Neuron (in vitro differentiated cells): ENCODE results near the gene HTR3C.
"Not testable (repeated sequence)": the region's sequence is repeated elsewhere in the genome, so short reads cannot be mapped to it uniquely, and the experiment has no call there.

Experiments
- H2AFZ ChIP-seq: one replicate; pipeline ENCODE4 v1.6.1; 2013; ENCODE audit warnings: low read depth, mild to moderate bottlenecking, inconsistent platforms, low read length, moderate library complexity
- H3K27me3 ChIP-seq: one replicate; pipeline ENCODE4 v1.6.1; 2013; ENCODE audit warnings: low read length; ENCODE audit not compliant: insufficient read depth
- H3K36me3 ChIP-seq: one replicate; pipeline ENCODE4 v1.6.1; 2013; ENCODE audit warnings: low read length; ENCODE audit not compliant: insufficient read depth
- H3K4me1 ChIP-seq: one replicate; pipeline ENCODE4 v1.6.1; 2013; ENCODE audit warnings: low read length; ENCODE audit not compliant: insufficient read depth
- H3K4me3 ChIP-seq: 2 replicates; pipeline ENCODE4 v1.5.1; 2013; ENCODE audit warnings: mild to moderate bottlenecking, low read length, moderate library complexity
- H3K9me3 ChIP-seq: one replicate; pipeline ENCODE4 v1.6.1; 2013; ENCODE audit warnings: low read length

The HTR3C gene, protein sequence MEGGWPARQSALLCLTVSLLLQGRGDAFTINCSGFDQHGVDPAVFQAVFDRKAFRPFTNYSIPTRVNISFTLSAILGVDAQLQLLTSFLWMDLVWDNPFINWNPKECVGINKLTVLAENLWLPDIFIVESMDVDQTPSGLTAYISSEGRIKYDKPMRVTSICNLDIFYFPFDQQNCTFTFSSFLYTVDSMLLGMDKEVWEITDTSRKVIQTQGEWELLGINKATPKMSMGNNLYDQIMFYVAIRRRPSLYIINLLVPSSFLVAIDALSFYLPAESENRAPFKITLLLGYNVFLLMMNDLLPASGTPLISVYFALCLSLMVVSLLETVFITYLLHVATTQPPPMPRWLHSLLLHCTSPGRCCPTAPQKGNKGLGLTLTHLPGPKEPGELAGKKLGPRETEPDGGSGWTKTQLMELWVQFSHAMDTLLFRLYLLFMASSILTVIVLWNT

DNA sequence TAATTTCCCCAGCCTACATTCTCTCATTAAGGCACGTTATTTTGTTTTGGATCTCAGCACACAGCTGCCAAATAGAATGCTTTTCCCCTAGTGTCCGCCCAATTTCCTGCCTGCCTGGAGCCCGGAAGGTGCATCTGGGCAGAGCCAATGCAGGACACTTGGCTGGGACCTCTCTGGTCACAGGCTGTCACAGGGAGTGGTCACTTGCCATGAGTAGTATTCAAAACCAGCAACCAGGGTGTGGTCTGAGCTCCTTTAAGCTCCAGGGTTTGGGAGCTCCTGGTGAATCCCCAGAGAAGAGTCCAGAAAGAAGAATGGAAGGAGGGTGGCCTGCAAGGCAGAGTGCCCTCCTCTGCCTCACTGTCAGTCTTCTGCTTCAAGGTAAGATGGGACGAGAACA, at the start of gene HTR3C:
Gene HTR3C (plus strand): TSS at position 281 of the 400 bp plus-strand sequence. CDS start 34 bp downstream, at position 315.
- Histone ChIP-seq H2AFZ (no peak within 1 kb of the TSS), H3K4me1 (no peaks in the 10 kb centered on the region), H3K27me3 (peaks cover 18% of the 10 kb centered on the region), H3K9me3 (no peaks in the 10 kb centered on the region), H3K4me3 (no peak within 1 kb of the TSS), H3K36me3 (no peaks in the 10 kb centered on the region)

DNA sequence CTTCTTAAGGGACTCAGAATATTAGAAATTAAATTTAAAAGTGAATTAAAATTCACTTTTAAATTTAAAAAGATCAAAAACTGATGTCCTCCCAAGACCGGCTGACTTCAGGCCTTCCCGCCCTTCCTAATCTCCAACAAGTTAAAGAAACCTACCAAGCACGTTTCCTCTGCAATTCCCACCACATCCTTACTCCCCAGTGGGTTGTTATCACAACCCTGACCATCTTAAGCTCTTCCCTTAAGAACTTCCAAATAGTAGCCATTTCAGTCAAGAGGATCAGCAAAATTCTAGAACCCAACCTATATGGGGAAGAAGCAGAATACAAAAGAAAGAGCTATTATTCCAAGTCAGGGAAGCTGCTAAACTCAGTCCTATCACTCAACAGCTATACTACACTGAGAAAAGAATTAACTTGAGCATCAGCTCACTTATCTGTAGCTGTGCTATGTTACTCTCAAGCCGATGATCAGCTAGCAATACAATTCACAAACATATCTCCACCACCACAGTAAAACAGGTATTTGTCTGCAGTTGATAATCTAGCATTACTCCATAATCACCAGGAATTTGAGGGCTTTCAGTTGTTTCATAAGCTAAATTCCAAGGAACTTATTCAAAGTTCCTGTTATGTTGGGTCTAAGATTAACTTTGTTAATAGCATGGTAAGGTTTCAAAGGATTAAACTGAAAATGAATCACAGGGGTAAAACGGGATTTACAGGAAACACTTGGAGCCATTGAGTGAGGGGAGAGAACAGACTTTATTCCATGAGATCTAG, 49.5 kb upstream of the HTR3C start:
- peaks cover 8% of the 10 kb centered on the region for H3K36me3 ChIP-seq
- no peaks in the 10 kb centered on the region for H3K4me1 ChIP-seq
- no peak overlapping the region for H3K4me3 ChIP-seq
- no peak overlapping the region for H2AFZ ChIP-seq
- no peaks in the 10 kb centered on the region for H3K9me3 ChIP-seq
- H3K27me3 ChIP-seq = no peaks in the 10 kb centered on the region

GRCh38 chr3:184004476-184004875, 48.4 kb upstream of the HTR3C start:
- no peaks in the 10 kb centered on the region for H3K4me1 ChIP-seq
- no peak overlapping the region for H3K4me3 ChIP-seq
- H2AFZ ChIP-seq = no peak overlapping the region
- H3K27me3 ChIP-seq = no peaks in the 10 kb centered on the region
- H3K9me3 ChIP-seq = no peaks in the 10 kb centered on the region
- peaks cover 8% of the 10 kb centered on the region for H3K36me3 ChIP-seq

- H3K4me1 ChIP-seq = no peaks in the 10 kb centered on the region
- H3K27me3 ChIP-seq = no peaks in the 10 kb centered on the region
- no peaks in the 10 kb centered on the region for H3K9me3 ChIP-seq
- no peak overlapping the region for H3K4me3 ChIP-seq
- H3K36me3 ChIP-seq = peaks cover 6% of the 10 kb centered on the region
- H2AFZ ChIP-seq = no peak overlapping the region
Observed at GRCh38 chr3:184005941-184006507, 46.8 kb upstream of the HTR3C start.

- H2AFZ ChIP-seq, H3K4me1 ChIP-seq, H3K27me3 ChIP-seq, H3K9me3 ChIP-seq, H3K4me3 ChIP-seq: not testable (repeated sequence)
- H3K36me3 ChIP-seq = peaks cover 17% of the 10 kb centered on the region
Observed at GRCh38 chr3:184007143-184007813, 45.6 kb upstream of the HTR3C start.

GRCh38 chr3:184008161-184008560, 44.7 kb upstream of the HTR3C start:
- peaks cover 24% of the 10 kb centered on the region for H3K36me3 ChIP-seq
- no peak overlapping the region for H2AFZ ChIP-seq
- H3K4me1 ChIP-seq = no peaks in the 10 kb centered on the region
- no peaks in the 10 kb centered on the region for H3K27me3 ChIP-seq
- H3K9me3 ChIP-seq = no peaks in the 10 kb centered on the region
- no peak overlapping the region for H3K4me3 ChIP-seq

- H3K36me3 ChIP-seq = peaks cover 23% of the 10 kb centered on the region
Observed at GRCh38 chr3:184011230-184011876, 41.5 kb upstream of the HTR3C start.

DNA sequence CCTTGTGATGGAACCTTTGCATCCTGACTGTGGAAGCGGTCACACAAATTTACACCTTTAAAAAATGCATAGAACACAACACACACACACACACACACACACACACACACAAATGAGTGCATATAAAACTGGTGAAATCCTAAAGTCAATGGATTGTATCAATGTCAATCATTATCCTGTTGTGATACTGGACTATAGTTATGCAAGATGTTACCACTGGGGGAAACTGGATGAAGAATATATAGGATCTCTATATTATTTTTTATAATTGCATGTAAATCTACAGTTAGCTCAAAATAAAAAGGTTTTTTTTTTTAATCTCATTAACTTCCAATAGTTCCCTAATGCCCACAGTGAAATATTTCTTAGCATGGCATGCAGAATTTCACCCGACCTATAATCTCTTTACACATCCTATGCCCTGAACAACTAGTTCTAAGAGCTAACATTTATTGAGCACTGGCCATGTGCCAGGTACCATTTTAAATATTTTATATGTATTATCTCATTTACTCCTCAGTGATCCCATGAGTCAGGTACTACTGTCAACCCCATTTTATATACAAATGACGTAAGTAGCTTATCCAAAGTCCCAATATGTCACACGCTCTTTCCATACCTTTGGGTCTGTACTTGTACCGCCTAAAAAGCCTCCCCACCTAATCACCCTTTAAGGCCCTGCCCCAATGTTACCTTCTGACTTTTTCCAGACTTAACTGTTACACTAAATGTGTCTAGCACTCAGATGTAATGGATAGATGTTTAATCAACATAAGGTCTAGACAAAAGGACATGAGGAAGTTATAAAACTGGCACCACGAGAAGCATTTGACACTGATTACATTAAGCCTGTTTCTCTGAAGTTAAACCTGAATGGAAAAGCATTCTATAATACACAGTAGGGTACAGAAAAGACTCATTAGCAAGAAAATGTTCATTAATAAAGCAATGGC, 40.6 kb upstream of the HTR3C start:
- H3K36me3 ChIP-seq = peaks cover 23% of the 10 kb centered on the region

More at GRCh38 chr3:184011230-184011876, 41.5 kb upstream of the HTR3C start:
- Histone ChIP-seq H3K4me3 (no peak overlapping the region), H3K9me3 (no peaks in the 10 kb centered on the region), H3K4me1 (peaks cover 7% of the 10 kb centered on the region), H2AFZ (no peak overlapping the region), H3K27me3 (no peaks in the 10 kb centered on the region)

GRCh38 chr3:184015381-184016019, 37.3 kb upstream of the HTR3C start:
- Histone ChIP-seq H2AFZ (no peak overlapping the region), H3K27me3 (no peaks in the 10 kb centered on the region), H3K36me3 (peaks cover 23% of the 10 kb centered on the region), H3K4me1 (peaks cover 16% of the 10 kb centered on the region), H3K4me3 (no peak overlapping the region), H3K9me3 (no peaks in the 10 kb centered on the region)

More for the DNA sequence above, 40.6 kb upstream of the HTR3C start:
- Histone ChIP-seq H3K4me3 (no peak overlapping the region), H3K4me1 (peaks cover 13% of the 10 kb centered on the region), H3K9me3 (no peaks in the 10 kb centered on the region), H3K27me3 (no peaks in the 10 kb centered on the region), H2AFZ (no peak overlapping the region)

DNA sequence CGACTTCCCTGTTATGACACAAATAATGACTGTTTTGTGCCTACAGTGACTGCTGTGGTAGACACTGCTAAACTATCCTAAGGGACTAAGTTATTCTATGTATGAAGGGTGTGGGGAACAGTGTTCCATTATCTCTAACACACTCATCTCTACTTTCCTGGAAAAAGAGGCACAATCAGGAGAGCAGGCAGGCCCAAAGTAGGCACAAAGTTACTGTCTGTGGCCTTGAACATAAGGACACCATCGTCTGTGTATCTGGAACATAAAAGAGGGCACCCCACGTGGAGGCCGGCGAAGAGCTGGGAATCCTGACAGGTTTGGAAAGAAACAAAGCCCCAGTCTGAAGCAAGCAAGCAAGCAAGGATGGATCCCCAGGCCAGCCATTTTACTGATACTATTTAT, 36.7 kb upstream of the HTR3C start:
- H3K36me3 ChIP-seq = peaks cover 20% of the 10 kb centered on the region
- peaks cover 16% of the 10 kb centered on the region for H3K4me1 ChIP-seq
- H2AFZ ChIP-seq = no peak overlapping the region
- no peak overlapping the region for H3K4me3 ChIP-seq
- no peaks in the 10 kb centered on the region for H3K27me3 ChIP-seq
- no peaks in the 10 kb centered on the region for H3K9me3 ChIP-seq

DNA sequence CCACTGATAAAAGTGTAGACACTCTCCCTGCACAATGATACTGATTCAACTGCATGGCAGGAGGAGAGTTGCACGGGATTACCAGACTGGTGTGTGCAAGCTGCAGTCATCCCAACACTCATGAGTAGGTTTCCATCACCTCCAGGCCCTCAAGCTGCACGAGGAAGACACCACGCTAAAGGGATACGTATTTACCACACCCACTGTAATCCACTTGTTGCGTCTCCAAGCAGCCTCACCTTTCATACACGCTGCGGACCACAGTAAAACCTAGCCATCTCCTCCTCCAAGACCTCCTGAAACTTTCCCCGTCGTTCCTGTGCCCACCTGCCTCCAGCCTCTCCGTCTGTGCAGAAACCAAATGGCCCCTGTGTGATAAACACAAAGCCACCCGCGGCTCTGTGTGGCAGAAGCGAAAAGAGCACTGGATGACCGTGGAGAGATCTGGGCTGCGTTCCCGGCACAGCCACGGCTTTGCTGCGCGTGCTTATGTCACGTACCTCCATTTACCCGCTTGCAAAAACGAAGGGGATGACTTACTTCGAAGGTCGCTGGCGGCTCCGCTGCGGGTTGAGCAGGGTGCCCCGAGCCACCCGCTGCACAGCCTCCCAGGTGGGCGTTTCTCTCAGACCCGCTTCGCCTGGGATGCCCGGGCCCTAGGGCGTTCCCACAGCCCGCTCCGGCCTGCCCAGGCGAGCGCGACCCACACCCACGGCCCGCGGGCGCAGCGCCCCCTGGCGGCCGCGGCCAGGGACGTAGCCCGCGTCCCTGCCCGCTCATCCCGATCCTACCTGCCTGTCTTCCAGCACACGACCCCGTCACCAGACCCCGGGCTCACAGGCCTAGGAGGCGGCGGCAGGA, 35.8 kb upstream of the HTR3C start:
- Histone ChIP-seq H3K9me3 (no peaks in the 10 kb centered on the region), H3K36me3 (peaks cover 13% of the 10 kb centered on the region), H2AFZ (peak overlapping the region; percentile 91), H3K27me3 (no peaks in the 10 kb centered on the region), H3K4me3 (peak overlapping the region; percentile 95), H3K4me1 (peaks cover 16% of the 10 kb centered on the region)
